ENCODE data around the gene MYH10.

DNA sequence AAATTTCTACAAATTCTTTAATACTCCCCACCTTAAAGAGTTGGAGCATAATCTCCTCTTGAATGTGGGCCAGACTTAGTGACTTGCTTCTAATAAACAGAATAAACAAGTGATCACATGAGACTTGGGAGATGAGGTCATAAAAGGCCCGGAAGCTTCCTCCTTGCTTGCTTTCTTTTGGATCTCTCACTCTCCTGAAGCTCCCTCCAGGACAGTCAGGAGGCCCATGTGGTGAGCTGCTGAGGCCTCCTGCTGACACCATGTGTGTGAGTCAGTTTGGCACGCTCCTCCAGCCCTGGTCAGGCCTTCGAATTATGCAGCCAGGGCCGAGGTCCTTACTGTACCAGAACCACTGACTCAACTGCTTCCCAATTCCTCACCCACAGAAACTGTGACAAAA is 141.6 kb downstream of the MYH10 start:
- TF ChIP-seq TCF4 (CRISPR knock-in tag; IDR thresholded peaks at IDR 0.05; ENCODE audit: borderline replicate concordance), result no peak
- TF ChIP-seq, protein P1, sequence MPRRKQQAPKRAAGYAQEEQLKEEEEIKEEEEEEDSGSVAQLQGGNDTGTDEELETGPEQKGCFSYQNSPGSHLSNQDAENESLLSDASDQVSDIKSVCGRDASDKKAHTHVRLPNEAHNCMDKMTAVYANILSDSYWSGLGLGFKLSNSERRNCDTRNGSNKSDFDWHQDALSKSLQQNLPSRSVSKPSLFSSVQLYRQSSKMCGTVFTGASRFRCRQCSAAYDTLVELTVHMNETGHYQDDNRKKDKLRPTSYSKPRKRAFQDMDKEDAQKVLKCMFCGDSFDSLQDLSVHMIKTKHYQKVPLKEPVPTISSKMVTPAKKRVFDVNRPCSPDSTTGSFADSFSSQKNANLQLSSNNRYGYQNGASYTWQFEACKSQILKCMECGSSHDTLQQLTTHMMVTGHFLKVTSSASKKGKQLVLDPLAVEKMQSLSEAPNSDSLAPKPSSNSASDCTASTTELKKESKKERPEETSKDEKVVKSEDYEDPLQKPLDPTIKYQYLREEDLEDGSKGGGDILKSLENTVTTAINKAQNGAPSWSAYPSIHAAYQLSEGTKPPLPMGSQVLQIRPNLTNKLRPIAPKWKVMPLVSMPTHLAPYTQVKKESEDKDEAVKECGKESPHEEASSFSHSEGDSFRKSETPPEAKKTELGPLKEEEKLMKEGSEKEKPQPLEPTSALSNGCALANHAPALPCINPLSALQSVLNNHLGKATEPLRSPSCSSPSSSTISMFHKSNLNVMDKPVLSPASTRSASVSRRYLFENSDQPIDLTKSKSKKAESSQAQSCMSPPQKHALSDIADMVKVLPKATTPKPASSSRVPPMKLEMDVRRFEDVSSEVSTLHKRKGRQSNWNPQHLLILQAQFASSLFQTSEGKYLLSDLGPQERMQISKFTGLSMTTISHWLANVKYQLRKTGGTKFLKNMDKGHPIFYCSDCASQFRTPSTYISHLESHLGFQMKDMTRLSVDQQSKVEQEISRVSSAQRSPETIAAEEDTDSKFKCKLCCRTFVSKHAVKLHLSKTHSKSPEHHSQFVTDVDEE (CRISPR knock-in tag; IDR thresholded peaks at IDR 0.05), result no peak
